H9 (cell line): ENCODE data around the gene TMEM59. TPM values are rescaled to one million over a fixed set of nuclear protein-coding genes. Genes with fewer than 3 reads are reported as not detected.

Experiments
- DNase-seq: peaks from one replicate; pipeline ENCODE4 v3.0.0-alpha.2; 2017
- H2AFZ ChIP-seq: one replicate; pipeline ENCODE4 v1.6.1; 2013; ENCODE audit warnings: mild to moderate bottlenecking, low read length, control low read depth, moderate library complexity
- H2AK5ac ChIP-seq: 2 replicates; pipeline ENCODE4 v1.6.1; 2013; ENCODE audit warnings: low read length, control low read depth, mixed read lengths; ENCODE audit not compliant: insufficient read length
- H2BK120ac ChIP-seq: one replicate; pipeline ENCODE4 v1.6.1; 2013; ENCODE audit warnings: low read depth, mild to moderate bottlenecking, low read length, control low read depth, inconsistent platforms; ENCODE audit not compliant: poor library complexity, severe bottlenecking
- H2BK12ac ChIP-seq: 2 replicates; pipeline ENCODE4 v1.6.1; 2013; ENCODE audit warnings: low read length, control low read depth, mixed read lengths, low read depth; ENCODE audit not compliant: insufficient read length
- H2BK15ac ChIP-seq: 2 replicates; pipeline ENCODE4 v1.6.1; 2013; ENCODE audit warnings: low read depth, low read length, control low read depth
- H2BK20ac ChIP-seq: one replicate; pipeline ENCODE4 v1.6.1; 2013; ENCODE audit warnings: low read depth, mild to moderate bottlenecking, low read length, control low read depth, inconsistent platforms; ENCODE audit not compliant: poor library complexity, severe bottlenecking
- H2BK5ac ChIP-seq: 2 replicates; pipeline ENCODE4 v1.6.1; 2013; ENCODE audit warnings: low read length, control low read depth, mixed read lengths; ENCODE audit not compliant: insufficient read length
- H3K14ac ChIP-seq: 2 replicates; pipeline ENCODE4 v1.6.1; 2013; ENCODE audit warnings: low read length, control low read depth; ENCODE audit not compliant: insufficient read depth
- H3K18ac ChIP-seq: 2 replicates; pipeline ENCODE4 v1.6.1; 2013; ENCODE audit warnings: low read depth, mild to moderate bottlenecking, mixed read lengths, low read length, control low read depth; ENCODE audit not compliant: insufficient read length
- H3K23ac ChIP-seq: 2 replicates; pipeline ENCODE4 v1.6.1; 2013; ENCODE audit warnings: low read length, control low read depth, mixed read lengths, low read depth; ENCODE audit not compliant: insufficient read length
- H3K23me2 ChIP-seq: 2 replicates; pipeline ENCODE4 v1.6.1; 2013; ENCODE audit warnings: low read depth, mild to moderate bottlenecking, mixed read lengths, low read length, control low read depth; ENCODE audit not compliant: insufficient read length, poor library complexity, severe bottlenecking
- H3K27ac ChIP-seq: 2 replicates; pipeline ENCODE4 v1.5.1; 2013; ENCODE audit warnings: low read length, control low read depth, mixed read lengths, low read depth; ENCODE audit not compliant: insufficient read length
- H3K27me3 ChIP-seq: 2 replicates; pipeline ENCODE4 v1.6.1; 2013; ENCODE audit warnings: low read length, control low read depth, inconsistent platforms; ENCODE audit not compliant: insufficient read depth
- H3K4ac ChIP-seq: 2 replicates; pipeline ENCODE4 v1.6.1; 2013; ENCODE audit warnings: low read depth, mild to moderate bottlenecking, control low read depth, inconsistent platforms, low read length, moderate library complexity
- H3K4me1 ChIP-seq: 2 replicates; pipeline ENCODE4 v1.6.1; 2013; ENCODE audit warnings: low read length, control low read depth, inconsistent platforms; ENCODE audit not compliant: insufficient read depth
- H3K4me2 ChIP-seq: 2 replicates; pipeline ENCODE4 v1.6.1; 2013; ENCODE audit warnings: low read length, control low read depth, mixed read lengths; ENCODE audit not compliant: insufficient read length, insufficient read depth
- H3K56ac ChIP-seq: 2 replicates; pipeline ENCODE4 v1.6.1; 2013; ENCODE audit warnings: low read depth, mild to moderate bottlenecking, mixed read lengths, low read length, control low read depth; ENCODE audit not compliant: insufficient read length
- H3K79me1 ChIP-seq: 2 replicates; pipeline ENCODE4 v1.6.1; 2013; ENCODE audit warnings: low read depth, mild to moderate bottlenecking, moderate library complexity, low read length, control low read depth, inconsistent platforms; ENCODE audit not compliant: insufficient read depth, poor library complexity, severe bottlenecking
- H3K79me2 ChIP-seq: 2 replicates; pipeline ENCODE4 v1.6.1; 2013; ENCODE audit warnings: low read length, control low read depth, inconsistent platforms; ENCODE audit not compliant: insufficient read depth
- H3K9ac ChIP-seq: 2 replicates; pipeline ENCODE4 v1.6.1; 2013; ENCODE audit warnings: low read length, control low read depth, mixed read lengths; ENCODE audit not compliant: insufficient read length; ENCODE audit errors: extremely low read depth
- H3K9me3 ChIP-seq: one replicate; pipeline ENCODE4 v1.6.1; 2013; ENCODE audit warnings: low read depth, low read length, inconsistent platforms; ENCODE audit not compliant: control insufficient read depth
- H3T11ph ChIP-seq: one replicate; pipeline ENCODE4 v1.6.1; 2013; ENCODE audit warnings: mild to moderate bottlenecking, low read length, control low read depth, inconsistent platforms
- H4K20me1 ChIP-seq: one replicate; pipeline ENCODE4 v1.6.1; 2013; ENCODE audit not compliant: control insufficient read depth, insufficient read length, insufficient read depth
- H4K5ac ChIP-seq: 2 replicates; pipeline ENCODE4 v1.6.1; 2013; ENCODE audit warnings: low read depth, mild to moderate bottlenecking, mixed read lengths, low read length, control low read depth; ENCODE audit not compliant: insufficient read length
- H4K8ac ChIP-seq: replicated peaks from 2 replicates; pipeline ENCODE4 v1.6.1; 2013; ENCODE audit warnings: low read length, control low read depth, mixed read lengths, low read depth; ENCODE audit not compliant: insufficient read length
- H4K91ac ChIP-seq: 2 replicates; pipeline ENCODE4 v1.6.1; 2013; ENCODE audit warnings: low read depth, mild to moderate bottlenecking, moderate library complexity, mixed read lengths, low read length, control low read depth; ENCODE audit not compliant: insufficient read length
- H3K27ac Mint-ChIP-seq, 3 experiments: 2 replicates in 2 of 3; 3 replicates in 1 of 3; pipeline ENCODE4 v1.8.0; 2020 to 2021; ENCODE audit warnings: mixed read lengths in 3 of 3, mild to moderate bottlenecking in 1 of 3, moderate library complexity in 1 of 3
- H3K27me3 Mint-ChIP-seq: 2 replicates; pipeline ENCODE4 v1.8.0; 2021; ENCODE audit warnings: low read depth, mild to moderate bottlenecking, moderate library complexity, mixed read lengths
- H3K36me3 Mint-ChIP-seq, 3 experiments: 2 replicates in 2 of 3; 3 replicates in 1 of 3; pipeline ENCODE4 v1.8.0; 2020 to 2021; ENCODE audit warnings: low read depth in 3 of 3, mixed read lengths in 3 of 3; ENCODE audit not compliant: insufficient read depth in 1 of 3
- H3K4me1 Mint-ChIP-seq, 2 experiments: 2 replicates each; pipeline ENCODE4 v1.8.0; 2020; ENCODE audit warnings: mixed read lengths in 2 of 2
- H3K4me3 Mint-ChIP-seq, 2 experiments: 2 replicates in 1 of 2; 3 replicates in 1 of 2; pipeline ENCODE4 v1.8.0; 2020 to 2021; ENCODE audit warnings: mild to moderate bottlenecking in 2 of 2, mixed read lengths in 2 of 2, moderate library complexity in 1 of 2
- H3K9me3 Mint-ChIP-seq, 2 experiments: 2 replicates in 1 of 2; 3 replicates in 1 of 2; pipeline ENCODE4 v1.8.0; 2020; ENCODE audit warnings: mild to moderate bottlenecking in 2 of 2, mixed read lengths in 2 of 2, moderate library complexity in 1 of 2
- WGBS: extraction: QIAGEN DNeasy Blood & Tissue Kit; methylation state at CpG from one replicate; pipeline ENCODE4 v1.1.7; 2013; ENCODE audit warnings: missing lambda C conversion rate, low lambda C conversion rate, mixed read lengths; ENCODE audit not compliant: insufficient read length; ENCODE audit errors: extremely low coverage; 5-methylcytosine and 5-hydroxymethylcytosine counted together
- total RNA-seq: library from RNA; stranded (reverse); gene quantifications from 2 replicates; pipeline ENCODE4 v1.2.1, GENCODE V29; 2021
- TF ChIP-seq, protein P1 (sequence below): fragments of 200-600 bp; sonication (generic); conservative IDR thresholded peaks from 3 replicates; pipeline ENCODE4 v1.8.0; 2021; ENCODE audit warnings: antibody characterized with exemption, mild to moderate bottlenecking

The TMEM59 gene
- total RNA-seq, 1 experiment from 2014 or later = 111 TPM

DNA sequence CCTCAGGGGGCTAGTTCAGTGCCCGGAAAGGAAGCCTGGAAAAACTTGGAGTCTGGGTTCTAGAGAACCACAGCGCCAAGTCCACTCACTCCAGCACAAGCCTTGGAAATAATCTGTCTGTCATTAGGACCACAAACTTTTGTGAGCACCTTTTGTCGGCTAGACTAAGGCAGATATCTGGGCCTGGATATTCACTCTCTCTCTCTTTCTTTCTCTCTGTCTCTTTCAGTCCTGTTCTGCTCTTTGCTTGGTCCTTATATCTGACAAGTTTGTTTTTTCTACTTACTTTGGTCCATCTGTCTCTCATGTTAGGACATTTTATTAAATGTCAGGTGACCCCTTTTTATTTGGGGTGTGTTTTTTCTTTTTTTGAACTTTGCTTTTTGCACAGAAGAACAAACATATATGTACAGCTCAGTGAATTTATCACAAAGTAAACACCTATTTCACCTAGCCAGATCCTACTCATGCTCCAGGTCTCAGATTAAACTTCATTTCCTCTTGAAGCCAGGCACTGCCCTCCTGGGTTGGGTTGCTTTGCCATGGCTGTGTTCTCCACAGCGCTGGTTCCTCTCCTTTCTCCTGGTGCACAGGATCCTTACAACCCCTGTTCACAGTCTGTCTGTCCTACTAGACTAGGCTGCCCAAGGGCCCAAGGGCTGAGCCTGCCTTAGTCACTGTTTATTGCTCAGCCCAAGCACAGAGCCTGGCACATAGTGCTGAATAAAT lies 41.2 kb upstream of the TMEM59 start:
- Histone ChIP-seq H3K4ac (no peak overlapping the region), H3K4me1 (no peaks in the 10 kb centered on the region), H2BK12ac (no peak overlapping the region), H4K5ac (no peak overlapping the region), H3K9me3 (no peaks in the 10 kb centered on the region), H2AFZ (no peak overlapping the region), H3K79me1 (no peaks in the 10 kb centered on the region), H3K79me2 (no peaks in the 10 kb centered on the region), H2BK5ac (no peak overlapping the region), H4K91ac (no peak overlapping the region), H3K18ac (no peak overlapping the region), H2AK5ac (no peak overlapping the region), H3K4me2 (no peak overlapping the region), H2BK20ac (no peak overlapping the region), H3T11ph (no peak overlapping the region), H4K20me1 (no peaks in the 10 kb centered on the region), H2BK15ac (no peak overlapping the region), H2BK120ac (no peak overlapping the region), H3K9ac (no peak overlapping the region), H3K27ac (no peak overlapping the region), H3K23ac (no peak overlapping the region), H3K56ac (no peak overlapping the region), H3K27me3 (no peaks in the 10 kb centered on the region), H3K23me2 (no peaks in the 10 kb centered on the region), H4K8ac (no peak overlapping the region), H3K14ac (no peak overlapping the region)
- TF ChIP-seq, protein P1, sequence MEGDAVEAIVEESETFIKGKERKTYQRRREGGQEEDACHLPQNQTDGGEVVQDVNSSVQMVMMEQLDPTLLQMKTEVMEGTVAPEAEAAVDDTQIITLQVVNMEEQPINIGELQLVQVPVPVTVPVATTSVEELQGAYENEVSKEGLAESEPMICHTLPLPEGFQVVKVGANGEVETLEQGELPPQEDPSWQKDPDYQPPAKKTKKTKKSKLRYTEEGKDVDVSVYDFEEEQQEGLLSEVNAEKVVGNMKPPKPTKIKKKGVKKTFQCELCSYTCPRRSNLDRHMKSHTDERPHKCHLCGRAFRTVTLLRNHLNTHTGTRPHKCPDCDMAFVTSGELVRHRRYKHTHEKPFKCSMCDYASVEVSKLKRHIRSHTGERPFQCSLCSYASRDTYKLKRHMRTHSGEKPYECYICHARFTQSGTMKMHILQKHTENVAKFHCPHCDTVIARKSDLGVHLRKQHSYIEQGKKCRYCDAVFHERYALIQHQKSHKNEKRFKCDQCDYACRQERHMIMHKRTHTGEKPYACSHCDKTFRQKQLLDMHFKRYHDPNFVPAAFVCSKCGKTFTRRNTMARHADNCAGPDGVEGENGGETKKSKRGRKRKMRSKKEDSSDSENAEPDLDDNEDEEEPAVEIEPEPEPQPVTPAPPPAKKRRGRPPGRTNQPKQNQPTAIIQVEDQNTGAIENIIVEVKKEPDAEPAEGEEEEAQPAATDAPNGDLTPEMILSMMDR = no peak
- H3K4me1 Mint-ChIP-seq = peaks cover 5 to 10% of the 10 kb centered on the region in 2 experiments; a peak in 3 of 4 replicates
- no peaks in the 10 kb centered on the region for H3K27me3 Mint-ChIP-seq
- no CpG with 5 or more reads among the region's 4 CpGs for WGBS
- peak overlapping the region in 1 of 3 experiments; percentile 53; a peak in 1 of 7 replicates for H3K27ac Mint-ChIP-seq
- H3K36me3 Mint-ChIP-seq = no peaks in the 10 kb centered on the region; a peak in 2 of 7 replicates
- no peak for DNase-seq
- no peak overlapping the region for H3K4me3 Mint-ChIP-seq
- no peaks in the 10 kb centered on the region for H3K9me3 Mint-ChIP-seq
